GM15510 (cell line): Measurements from ENCODE around the gene ARHGEF11.

Source experiments
- POLR2A ChIP-seq: IDR thresholded peaks from 3 replicates; pipeline ENCODE4 v1.6.1; 2011; ENCODE audit warnings: borderline replicate concordance; ENCODE audit not compliant: insufficient read length; ENCODE audit errors: extremely low read depth

The ARHGEF11 gene

GRCh38 chr1:156897078-156897825 is 148.3 kb downstream of the ARHGEF11 start:
- no peak for TF ChIP-seq POLR2A

DNA sequence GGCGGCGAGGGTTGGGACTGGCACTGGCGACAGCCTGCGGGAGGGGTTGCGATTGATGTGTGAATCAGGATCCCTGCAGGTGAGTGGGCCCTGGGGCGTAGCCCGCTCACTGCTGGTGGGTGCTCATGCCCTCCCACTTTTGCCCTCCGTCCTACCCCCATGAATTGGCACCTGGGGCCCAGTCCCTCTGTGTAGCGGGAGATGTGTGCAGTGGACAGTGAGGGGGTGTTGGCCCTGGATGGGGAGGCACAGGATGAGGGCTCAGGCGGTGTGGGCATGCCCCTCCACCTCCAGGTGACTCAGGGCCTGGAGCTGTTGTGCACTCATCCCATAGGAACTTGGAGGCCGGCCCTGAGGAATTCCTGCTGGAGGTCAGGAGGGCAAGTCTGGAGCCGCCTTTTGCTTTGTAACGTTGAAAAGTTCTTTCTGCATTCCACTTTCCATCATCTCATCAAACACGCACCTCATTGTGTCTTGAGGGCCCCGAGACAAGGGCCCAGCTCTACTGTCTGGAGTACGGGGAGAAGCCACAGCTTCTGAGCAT is 149.0 kb downstream of the ARHGEF11 start:
- no peak for TF ChIP-seq POLR2A

- no peak for TF ChIP-seq POLR2A
Observed at GRCh38 chr1:156895927-156896326, 149.6 kb downstream of the ARHGEF11 start.

GRCh38 chr1:156895455-156895812 is 150.1 kb downstream of the ARHGEF11 start:
- TF ChIP-seq POLR2A: no peak

- no peak for TF ChIP-seq POLR2A
Observed at GRCh38 chr1:156894711-156895454, 150.7 kb downstream of the ARHGEF11 start.

DNA sequence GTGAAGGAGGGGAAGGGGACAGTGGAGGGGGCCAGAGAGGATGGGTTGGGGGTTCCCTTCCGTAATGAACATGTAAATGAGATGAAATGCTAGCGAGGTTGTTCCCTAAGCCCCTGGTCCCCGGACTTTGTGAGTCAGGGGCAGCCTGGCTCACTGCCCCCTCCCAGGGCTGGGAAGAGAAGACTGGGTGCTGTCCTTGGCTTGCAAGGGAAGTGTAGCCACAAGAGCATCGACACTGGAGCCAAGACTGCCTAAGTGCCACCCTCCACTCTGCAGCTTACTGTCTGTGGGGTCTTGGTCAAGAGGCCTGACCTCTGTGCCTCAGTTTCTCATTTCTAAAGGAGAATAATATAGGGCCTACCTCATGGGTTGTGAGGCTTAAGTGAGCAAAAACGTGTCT is 151.5 kb downstream of the ARHGEF11 start:
- no peak for TF ChIP-seq POLR2A

DNA sequence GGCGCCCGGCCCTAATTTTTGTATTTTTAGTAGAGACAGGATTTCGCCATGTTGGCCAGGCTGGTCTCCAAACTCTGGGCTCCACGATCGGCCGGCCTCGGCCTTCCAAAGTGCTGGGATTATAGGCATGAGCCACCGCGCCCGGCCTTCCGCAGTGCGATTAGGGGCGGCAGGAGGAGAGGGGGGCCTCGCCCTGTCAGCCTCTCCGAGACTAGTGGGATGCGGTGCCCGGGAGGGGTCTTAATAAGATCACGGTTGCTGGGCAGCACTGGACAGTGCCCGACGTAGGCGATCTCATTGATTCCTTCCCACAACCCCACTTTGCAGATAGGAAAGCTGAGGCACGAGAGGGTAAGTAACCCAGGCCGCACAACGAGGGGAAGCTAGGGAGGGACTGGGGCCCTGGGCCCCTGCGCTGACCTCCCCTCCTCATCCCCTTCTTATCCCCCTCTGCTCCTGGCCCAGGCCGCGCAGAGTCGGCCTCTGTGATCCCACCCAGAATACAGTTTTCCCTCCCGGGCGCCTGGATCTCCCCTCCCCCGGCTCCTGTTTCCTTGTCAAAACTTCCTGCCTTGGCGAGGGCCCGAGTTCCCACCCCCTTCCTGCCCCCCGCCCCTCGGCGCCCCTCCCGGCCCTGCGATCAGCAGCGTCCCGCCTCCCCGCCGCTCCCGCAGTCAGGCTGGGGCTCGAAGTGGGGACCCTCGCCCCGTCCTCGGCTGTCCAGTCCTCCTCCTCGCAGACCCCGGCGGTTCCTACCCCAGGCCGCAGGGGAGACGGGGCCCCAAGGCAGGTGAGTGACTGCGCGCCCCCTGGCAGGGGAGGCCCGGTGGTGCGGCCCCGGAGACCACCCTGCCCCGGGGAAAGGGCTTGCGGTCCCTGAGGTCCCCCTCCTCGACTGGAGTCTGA is 152.2 kb downstream of the ARHGEF11 start, which contains the start of gene PEAR1:
TSS of gene PEAR1 (plus strand) at position 671 of the 906 bp plus-strand sequence. CDS start 10,209 bp downstream, outside the sequence.
- no peak for TF ChIP-seq POLR2A

DNA sequence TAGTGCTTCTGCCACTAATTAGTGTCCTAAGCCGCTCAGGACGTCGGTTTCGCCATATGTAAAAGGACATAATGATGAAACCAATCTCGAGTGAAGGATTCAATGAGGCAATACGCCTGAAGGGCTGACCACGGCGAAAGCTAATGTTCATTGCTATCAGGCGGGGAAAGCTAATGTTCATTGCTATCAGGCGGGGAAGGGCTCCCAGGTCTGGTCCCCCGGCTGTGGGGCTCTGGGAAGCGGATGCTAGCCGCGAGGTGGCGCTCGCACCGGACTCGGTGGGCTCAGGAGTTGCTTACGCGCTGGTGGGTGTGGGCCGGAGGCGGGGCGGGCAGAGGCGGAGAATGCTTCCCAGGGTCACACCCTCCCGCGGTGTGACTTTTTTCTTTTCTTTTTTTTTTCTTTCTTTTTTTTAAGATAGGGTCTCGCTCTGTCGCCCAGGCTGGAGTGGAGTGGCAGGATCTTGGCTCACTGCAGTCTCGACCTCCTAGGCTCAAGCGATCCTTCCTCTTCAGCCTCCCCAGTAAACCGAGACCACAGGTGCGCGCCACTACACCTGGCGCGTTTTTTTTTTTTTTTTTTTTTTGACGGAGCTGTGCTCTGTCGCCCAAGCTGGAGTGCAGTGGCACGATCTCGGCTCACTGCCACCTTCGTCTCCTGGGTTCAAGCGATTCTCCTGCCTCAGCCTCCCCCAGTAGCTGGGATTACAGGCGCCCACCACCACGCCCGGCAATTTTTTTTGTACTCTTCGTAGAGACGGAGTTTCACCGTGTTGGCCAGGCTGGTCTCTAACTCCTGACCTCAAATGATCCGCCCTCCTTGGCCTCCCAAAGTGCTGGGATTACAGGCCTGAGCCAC is 153.1 kb downstream of the ARHGEF11 start:
- TF ChIP-seq POLR2A: no peak

- TF ChIP-seq POLR2A: no peak
Observed at GRCh38 chr1:156889802-156890580, 155.6 kb downstream of the ARHGEF11 start.

GRCh38 chr1:156887734-156888133 is 157.8 kb downstream of the ARHGEF11 start:
- no peak for TF ChIP-seq POLR2A

DNA sequence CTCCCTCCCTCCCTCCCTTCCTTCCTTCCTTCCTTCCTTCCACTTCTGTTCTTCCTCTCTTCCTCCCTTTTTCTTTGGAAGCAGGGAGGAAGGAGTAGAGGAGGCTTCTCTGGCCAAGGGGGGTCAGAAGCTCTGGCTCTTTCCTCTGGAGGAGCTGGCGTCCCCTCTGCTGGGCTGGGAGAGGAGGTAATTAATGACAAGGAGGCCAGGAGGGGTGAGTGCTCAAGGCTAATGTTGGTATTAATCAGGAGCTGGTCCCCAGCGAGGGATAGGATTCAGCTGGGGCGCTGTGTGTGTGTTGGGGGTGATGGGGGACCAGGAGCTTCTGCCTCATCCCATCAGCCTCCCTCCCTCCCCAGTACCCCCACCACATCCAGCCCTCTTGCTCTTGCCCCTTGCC is 158.2 kb downstream of the ARHGEF11 start:
- TF ChIP-seq POLR2A: no peak

GRCh38 chr1:156886583-156887281 is 158.8 kb downstream of the ARHGEF11 start:
- TF ChIP-seq POLR2A: no peak

GRCh38 chr1:156885880-156886355 is 159.6 kb downstream of the ARHGEF11 start:
- TF ChIP-seq POLR2A: no peak

DNA sequence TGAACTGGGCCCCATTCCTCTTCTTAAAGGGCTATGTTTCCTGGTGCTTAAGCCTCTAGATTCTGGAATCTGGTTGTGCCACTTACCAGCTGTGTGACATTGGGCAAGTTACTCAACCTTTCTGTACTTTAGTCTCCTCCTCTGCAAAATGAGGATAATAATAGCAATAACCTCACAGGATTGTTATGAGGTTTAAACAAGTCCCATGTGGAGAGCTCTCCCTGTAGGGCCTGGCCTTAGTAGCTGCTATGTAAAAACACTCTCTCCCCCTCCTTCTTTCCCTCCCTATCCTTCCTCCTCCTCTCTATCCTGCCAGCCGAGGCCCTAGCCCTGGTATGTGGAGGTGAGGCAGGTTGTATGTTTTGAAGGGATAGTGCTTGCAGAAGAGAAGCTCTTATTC is 160.2 kb downstream of the ARHGEF11 start:
- TF ChIP-seq POLR2A: no peak
